Measurements from ENCODE around the gene RNF224. TPM values are rescaled to one million over a fixed set of nuclear protein-coding genes. Genes with fewer than 3 reads are reported as not detected.

RNF224 gene
- total and polyA plus RNA-seq, 2 of the 13 experiments (the other 11 are each of a cell fraction or from before 2014, with no cell fraction given): 0.09 TPM; not detected in 1

DNA sequence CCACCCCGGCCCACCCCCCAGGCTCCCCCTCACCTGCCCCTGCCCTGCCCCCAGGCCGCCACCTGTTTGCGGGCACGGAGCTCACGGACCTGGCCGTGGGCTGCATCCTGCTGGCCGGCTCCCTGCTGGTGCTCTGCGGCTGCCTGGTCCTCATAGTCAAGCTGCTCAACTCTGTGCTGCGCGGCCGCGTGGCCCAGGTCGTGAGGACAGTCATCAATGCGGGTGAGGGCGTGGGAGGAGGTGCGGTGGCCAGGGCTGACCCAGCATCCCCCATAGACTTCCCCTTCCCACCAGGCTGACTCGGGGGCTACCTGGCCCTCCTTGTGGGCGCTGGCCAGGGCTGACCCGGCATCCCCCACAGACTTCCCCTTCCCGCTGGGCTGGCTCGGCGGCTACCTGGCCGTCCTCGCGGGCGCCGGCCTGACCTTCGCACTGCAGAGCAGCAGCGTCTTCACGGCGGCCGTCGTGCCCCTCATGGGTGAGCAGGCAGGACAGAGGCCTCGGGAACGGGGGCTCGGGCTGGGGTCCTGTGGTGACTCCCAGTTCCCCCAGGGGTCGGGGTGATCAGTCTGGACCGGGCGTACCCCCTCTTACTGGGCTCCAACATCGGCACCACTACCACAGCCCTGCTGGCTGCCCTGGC lies 6.9 kb downstream of the RNF224 start (continued):
- TF ChIP-seq, protein P1, sequence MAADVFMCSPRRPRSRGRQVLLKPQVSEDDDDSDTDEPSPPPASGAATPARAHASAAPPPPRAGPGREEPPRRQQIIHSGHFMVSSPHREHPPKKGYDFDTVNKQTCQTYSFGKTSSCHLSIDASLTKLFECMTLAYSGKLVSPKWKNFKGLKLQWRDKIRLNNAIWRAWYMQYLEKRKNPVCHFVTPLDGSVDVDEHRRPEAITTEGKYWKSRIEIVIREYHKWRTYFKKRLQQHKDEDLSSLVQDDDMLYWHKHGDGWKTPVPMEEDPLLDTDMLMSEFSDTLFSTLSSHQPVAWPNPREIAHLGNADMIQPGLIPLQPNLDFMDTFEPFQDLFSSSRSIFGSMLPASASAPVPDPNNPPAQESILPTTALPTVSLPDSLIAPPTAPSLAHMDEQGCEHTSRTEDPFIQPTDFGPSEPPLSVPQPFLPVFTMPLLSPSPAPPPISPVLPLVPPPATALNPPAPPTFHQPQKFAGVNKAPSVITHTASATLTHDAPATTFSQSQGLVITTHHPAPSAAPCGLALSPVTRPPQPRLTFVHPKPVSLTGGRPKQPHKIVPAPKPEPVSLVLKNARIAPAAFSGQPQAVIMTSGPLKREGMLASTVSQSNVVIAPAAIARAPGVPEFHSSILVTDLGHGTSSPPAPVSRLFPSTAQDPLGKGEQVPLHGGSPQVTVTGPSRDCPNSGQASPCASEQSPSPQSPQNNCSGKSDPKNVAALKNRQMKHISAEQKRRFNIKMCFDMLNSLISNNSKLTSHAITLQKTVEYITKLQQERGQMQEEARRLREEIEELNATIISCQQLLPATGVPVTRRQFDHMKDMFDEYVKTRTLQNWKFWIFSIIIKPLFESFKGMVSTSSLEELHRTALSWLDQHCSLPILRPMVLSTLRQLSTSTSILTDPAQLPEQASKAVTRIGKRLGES (CRISPR knock-in tag; IDR thresholded peaks at IDR 0.05; ENCODE audit: borderline replicate concordance): no peak
- TF ChIP-seq UBTF (CRISPR knock-in tag; IDR thresholded peaks at IDR 0.05) (peak; percentile 59; the same call in 1 of the 2 replicates), ZNF280B (CRISPR knock-in tag; IDR thresholded peaks at IDR 0.05; ENCODE audit: borderline replicate concordance) (no peak), RXRB (CRISPR knock-in tag; IDR thresholded peaks at IDR 0.05; ENCODE audit: borderline replicate concordance) (no peak), BHLHE40 (IDR thresholded peaks at IDR 0.05; ENCODE audit: low read length) (no peak), PHF20 (CRISPR knock-in tag; IDR thresholded peaks at IDR 0.05) (no peak), CBFB (CRISPR knock-in tag; IDR thresholded peaks at IDR 0.05) (no peak), THAP9 (CRISPR knock-in tag; IDR thresholded peaks at IDR 0.05; ENCODE audit: borderline replicate concordance) (no peak), ZBTB21 (CRISPR knock-in tag; IDR thresholded peaks at IDR 0.05) (no peak), ZNF331 (CRISPR knock-in tag; IDR thresholded peaks at IDR 0.05) (no peak), NONO (IDR thresholded peaks at IDR 0.05) (no peak), NONO (CRISPR knock-in tag; conservative IDR thresholded peaks at IDR 0.05) (no peak)
- TF ChIP-seq, protein P2, sequence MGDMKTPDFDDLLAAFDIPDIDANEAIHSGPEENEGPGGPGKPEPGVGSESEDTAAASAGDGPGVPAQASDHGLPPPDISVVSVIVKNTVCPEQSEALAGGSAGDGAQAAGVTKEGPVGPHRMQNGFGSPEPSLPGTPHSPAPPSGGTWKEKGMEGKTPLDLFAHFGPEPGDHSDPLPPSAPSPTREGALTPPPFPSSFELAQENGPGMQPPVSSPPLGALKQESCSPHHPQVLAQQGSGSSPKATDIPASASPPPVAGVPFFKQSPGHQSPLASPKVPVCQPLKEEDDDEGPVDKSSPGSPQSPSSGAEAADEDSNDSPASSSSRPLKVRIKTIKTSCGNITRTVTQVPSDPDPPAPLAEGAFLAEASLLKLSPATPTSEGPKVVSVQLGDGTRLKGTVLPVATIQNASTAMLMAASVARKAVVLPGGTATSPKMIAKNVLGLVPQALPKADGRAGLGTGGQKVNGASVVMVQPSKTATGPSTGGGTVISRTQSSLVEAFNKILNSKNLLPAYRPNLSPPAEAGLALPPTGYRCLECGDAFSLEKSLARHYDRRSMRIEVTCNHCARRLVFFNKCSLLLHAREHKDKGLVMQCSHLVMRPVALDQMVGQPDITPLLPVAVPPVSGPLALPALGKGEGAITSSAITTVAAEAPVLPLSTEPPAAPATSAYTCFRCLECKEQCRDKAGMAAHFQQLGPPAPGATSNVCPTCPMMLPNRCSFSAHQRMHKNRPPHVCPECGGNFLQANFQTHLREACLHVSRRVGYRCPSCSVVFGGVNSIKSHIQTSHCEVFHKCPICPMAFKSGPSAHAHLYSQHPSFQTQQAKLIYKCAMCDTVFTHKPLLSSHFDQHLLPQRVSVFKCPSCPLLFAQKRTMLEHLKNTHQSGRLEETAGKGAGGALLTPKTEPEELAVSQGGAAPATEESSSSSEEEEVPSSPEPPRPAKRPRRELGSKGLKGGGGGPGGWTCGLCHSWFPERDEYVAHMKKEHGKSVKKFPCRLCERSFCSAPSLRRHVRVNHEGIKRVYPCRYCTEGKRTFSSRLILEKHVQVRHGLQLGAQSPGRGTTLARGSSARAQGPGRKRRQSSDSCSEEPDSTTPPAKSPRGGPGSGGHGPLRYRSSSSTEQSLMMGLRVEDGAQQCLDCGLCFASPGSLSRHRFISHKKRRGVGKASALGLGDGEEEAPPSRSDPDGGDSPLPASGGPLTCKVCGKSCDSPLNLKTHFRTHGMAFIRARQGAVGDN (CRISPR knock-in tag; IDR thresholded peaks at IDR 0.05): peak; percentile 83
- TF ChIP-seq, protein P3, sequence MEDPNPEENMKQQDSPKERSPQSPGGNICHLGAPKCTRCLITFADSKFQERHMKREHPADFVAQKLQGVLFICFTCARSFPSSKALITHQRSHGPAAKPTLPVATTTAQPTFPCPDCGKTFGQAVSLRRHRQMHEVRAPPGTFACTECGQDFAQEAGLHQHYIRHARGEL (CRISPR knock-in tag; IDR thresholded peaks at IDR 0.05): no peak
